Glomerular visceral epithelial cell (primary cell): ENCODE measurements around the gene EXOC3L2.
"Not testable (repeated sequence)": the region's sequence is repeated elsewhere in the genome, so short reads cannot be mapped to it uniquely, and the experiment has no call there.

Experiments used
- DNase-seq: peaks from one replicate; pipeline ENCODE4 v3.0.0-alpha.2; 2016; ENCODE audit errors: extremely low spot score

EXOC3L2 gene

DNA sequence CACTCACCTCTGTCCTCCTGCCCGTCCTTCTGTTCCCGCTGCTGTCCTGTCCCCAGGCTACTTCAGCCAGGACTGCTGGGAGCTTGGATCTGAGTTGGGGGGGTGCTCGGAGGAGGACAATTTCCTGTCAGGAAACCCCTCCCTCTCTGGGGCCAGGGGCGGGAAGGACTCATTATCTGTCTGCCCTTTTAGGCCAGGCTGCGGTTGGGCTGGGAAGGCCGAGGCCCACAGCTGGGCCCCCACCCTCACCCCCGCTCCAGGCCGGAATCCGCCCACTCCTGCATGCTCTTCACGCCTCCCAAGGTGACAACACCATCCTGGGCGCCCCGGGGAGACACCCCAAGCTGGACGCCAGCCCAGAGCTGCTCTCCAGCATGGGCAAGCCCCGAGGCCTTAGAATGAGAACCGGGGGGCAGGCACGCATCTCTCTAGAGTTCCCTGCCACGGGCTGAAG, at the start of gene EXOC3L2:
TSS of gene EXOC3L2 (minus strand) at position 74 of the 454 bp plus-strand sequence. CDS start 6,362 bp downstream, outside the sequence.
- no peak for DNase-seq

DNA sequence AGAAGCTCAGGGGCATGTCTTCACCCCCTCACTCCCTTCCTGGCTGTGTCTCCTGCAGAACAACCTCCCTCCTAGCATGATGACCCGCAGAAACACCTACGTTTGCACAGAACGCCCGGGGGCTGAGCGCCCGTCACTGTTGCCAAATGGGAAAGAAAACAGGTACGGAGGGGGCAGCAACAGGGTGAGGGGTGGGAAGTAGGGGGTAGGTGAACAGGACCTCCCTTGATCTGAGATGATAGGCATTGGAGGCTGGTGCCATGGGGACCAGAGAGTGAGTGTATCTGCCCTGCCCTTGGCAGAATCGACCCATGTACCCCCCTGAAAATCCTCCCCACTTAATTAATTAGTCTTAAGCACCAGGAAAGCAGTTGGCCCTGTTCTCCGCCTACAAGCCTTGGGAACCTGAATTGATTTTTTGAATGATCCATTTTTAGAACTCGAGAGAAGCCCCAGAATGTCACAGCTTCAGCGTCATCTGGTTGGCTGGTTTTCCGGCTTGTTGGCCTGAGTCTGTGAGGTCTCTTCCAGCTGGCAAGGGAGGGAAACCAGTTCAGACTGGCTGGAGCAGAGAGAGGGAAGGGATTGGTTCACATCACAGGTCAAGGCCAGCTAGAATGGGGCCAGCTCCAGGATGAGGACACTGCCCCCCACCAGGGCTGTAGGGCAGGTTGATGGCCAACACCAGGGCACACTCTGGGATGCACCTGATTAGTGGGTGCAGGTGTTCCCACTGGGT, 49.3 kb upstream of the EXOC3L2 start:
- DNase-seq = no peak

DNA sequence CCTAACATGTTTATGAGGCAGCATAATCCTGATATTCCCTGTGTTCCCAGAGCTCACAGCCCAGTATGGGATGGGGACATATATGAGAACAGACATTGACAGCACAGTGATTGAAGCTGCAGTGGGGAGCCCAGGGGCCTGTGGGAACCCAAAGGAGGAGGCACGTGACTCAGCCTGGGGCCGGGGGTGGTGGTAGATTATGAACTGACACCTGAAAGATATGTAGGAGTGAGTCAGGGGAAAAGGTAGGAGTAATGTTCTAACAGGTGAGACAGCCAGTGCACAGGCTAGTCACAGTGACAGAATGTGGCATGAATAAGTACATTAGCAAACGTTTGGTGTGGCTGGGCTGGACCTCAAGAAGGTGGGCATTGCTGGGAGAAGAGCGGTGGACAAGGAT, 48.5 kb upstream of the EXOC3L2 start:
- no peak for DNase-seq

DNA sequence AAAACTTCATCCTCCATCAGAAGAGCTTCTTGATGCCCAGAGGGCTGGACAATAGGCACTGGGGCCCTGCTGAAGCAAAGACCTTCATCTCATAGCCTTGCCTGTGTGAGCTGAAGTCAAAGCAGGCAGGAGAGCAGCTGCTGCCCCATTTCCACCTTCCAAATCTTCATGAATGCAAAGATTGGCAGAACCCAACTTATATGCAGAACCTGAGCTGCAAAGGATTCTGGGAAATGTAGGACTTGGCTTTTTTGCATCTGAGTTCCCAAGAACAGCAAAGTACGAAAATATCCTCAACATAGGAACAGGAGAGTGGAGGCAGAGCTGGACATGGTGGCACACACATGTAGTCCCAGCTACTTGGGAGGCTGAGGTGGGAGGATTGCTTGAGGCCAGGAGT, 46.6 kb upstream of the EXOC3L2 start:
- DNase-seq = no peak

DNA sequence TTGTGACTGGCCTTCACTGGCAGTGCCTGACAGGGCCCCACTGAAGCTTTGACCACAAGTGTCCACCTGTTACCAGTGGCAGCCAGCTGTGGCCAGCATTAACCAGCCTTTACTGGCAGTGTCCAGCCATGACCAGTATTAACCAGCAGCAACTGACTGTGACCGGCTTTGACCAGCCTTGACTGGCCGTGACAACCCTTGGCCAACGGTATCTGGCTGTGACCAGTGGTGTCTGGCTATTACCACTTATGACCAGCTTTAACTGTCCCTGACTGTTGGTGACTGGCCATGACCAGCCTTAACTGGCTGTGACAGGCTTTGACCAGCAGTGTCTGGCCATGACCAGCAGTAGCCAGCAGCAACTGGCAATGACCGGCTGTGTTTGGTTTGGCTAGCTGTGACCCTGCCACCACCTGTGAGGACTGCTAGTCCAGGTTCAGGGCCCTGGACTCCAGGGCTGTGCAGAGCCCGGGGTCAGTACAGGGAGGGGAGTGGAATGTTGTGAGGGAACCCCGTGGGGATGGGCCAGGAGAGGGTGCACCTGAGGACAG, 45.2 kb upstream of the EXOC3L2 start:
- DNase-seq = no peak

DNA sequence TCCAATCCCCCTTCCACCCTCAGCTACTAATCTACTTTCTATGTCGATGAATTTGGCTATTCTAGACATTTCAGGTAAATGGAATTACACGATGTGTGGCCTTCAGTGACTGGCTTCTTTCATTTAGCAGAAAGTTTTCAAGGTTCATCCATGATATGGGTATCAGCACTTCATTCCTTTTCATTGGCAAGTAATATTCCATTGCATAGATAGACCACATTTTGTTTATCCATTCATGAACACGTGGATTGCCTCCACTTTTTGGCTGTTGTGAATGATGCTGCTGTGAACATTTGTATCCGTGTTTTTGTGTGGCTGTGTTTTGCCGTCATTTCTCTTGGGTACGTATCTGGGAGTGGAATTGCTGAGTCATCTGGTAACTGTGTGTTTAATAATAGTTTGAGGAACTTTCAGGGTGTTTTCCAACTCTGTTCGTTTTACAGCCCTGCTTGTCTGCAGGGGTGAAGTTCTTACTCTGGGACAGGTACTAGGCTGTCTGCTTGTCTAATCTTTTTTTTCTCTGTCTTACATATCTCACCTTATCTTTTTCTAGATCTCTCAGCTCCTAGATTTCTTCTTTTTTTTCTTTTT, 38.3 kb upstream of the EXOC3L2 start:
- no peak for DNase-seq

DNA sequence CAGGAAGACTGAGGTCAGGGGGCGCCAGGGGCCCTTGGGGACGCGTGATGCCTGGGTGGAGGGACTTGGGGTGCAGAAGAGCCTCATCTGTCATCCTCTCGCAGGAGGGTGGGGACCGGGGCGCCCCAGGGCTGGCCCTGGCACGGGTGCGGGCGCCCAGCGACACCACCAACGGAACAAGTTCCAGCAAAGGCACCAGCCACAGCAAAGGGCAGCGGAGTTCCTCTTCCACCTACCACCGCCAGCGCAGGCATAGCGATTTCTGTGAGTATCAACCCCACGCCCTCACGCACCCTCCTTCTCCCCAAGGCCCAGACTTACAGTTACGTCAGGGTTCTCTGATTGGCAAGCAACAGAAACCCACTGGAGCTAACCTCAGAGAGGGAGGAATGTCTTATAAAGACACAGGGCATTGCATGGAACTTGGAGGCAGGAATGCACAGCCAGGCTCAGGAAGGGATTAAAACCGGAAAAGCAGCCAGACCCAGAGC, 35.3 kb upstream of the EXOC3L2 start:
- DNase-seq = no peak

DNA sequence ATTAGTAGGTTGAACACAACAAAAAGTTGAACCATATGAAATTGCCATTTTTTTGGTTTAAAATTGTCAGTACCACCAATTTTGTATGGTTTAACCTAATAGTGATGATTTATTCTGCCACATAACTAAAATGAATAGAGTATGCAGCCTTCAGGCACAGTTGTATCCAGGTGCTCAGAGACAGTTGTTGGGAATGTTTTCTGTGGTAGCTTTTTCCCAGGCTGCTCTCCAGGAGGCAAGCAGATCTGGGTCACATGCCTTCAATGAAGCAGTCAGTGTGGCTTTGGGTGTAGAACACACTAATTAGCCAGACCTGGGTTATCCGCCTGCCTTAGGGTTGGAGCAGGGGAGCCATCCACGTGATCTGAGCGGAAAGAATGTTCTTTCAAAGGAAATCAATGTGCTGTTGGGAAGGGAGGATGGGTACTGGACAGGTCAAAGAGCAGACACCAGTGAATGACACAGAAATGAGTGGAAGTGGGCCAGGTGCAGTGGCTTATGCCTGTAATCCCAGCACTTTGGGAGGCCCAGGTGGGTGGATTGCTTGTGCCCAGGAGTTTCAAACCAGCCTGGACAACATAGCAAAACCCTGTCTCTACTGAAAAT, 34.5 kb upstream of the EXOC3L2 start:
- no peak for DNase-seq

DNA sequence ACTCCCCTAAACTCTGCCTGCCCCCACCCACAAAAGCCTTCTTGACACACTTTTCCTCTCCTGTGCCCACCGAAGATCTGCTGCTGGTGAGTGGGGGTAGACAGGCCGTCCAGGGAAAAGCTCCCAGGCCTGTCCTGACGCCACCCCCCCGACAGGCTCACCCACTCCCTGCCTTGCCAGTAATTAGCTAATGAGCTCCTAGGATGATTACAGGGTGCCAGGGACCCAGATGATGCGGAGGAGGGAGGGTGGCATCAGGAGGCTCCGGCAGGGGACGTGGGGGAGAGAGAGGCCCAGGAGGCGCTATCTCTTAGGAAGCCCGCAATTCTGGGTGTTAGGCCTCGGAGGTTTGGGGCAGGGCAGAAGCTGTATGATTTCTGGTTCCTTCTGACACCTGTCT, 32.9 kb upstream of the EXOC3L2 start:
- no peak for DNase-seq

DNA sequence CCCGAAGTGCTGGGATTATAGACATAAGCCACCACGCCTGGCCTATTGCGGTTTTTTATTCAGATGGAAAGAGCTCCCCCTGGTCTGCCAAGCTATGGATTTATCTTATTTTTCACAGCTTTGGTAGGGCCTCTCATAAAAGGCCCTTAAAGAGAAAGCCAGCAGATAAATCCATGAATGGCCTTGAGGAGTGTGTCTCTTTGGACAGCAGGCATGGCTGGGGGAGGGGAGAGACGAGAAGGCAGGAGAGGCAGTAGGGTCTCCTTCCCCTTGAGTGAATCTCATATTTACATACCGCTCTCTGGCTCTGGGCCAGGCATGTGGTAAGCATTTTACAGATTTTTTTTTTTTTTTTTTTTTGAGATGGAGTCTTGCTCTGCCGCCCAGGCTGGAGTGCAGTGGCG, 31.1 kb upstream of the EXOC3L2 start:
- no peak for DNase-seq

DNA sequence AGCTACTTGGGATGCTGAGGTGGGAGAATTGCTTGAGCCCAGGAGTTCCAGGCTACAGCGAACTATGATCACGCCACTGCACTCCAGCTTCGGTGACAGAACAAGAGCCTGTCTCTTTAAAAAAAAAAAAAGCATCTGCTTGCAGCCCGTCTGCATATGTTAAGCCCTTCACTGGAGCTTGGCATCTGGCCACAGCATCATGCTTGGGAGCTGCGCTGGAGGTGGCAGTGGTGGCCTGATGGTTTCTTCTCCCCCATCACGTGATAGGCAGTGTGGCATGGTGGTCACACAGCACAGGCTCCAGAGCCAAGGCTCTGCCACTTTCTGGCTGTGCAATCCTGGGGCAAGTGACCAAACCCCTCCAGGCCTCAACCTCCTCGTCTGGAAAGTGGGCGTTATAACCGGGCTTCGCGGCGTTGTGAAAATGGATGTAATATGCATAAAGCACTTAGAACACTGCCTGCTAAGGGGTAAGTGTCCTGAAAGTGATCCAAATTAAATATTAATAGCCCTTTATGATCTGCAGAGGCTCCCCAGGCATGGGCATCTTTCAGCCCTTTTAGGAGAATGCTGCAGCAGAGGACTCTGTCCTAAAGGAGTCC, 30.3 kb upstream of the EXOC3L2 start:
- DNase-seq = no peak

DNA sequence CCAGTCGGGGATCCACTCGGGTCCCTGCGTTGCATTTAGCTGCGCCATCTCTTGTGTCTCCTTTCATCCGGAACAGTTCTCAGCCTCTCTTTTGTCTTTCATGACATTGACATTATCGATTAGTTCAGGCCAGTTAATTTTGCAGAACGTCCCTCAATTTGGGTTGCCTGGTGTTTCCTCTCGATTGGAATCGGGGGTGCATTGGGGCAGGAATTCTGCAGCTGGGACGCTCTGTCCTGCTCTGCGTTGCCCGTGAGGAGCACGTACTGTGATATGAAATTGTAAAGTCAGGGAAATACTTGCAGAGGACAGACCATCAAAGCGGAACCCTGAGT, 28.3 kb upstream of the EXOC3L2 start:
- DNase-seq = no peak

DNA sequence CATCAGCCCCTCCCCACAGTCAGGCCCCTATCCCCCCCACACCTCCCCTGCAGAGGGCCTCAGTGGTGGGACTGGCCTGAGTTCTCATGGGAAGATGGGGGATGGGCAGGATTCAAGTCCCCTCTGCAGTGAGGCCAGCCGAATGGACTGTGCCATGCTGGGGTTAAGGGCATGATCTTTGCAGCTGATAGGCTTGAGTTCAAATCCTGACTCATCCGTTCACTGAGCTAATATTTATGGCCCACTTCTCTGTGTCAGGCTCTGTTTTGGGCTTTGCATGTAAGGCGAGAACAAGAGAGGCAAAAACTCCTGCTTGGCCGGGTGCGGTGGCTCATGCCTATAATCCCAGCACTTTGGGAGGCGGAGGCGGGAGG, 26.5 kb upstream of the EXOC3L2 start:
- DNase-seq = no peak

DNA sequence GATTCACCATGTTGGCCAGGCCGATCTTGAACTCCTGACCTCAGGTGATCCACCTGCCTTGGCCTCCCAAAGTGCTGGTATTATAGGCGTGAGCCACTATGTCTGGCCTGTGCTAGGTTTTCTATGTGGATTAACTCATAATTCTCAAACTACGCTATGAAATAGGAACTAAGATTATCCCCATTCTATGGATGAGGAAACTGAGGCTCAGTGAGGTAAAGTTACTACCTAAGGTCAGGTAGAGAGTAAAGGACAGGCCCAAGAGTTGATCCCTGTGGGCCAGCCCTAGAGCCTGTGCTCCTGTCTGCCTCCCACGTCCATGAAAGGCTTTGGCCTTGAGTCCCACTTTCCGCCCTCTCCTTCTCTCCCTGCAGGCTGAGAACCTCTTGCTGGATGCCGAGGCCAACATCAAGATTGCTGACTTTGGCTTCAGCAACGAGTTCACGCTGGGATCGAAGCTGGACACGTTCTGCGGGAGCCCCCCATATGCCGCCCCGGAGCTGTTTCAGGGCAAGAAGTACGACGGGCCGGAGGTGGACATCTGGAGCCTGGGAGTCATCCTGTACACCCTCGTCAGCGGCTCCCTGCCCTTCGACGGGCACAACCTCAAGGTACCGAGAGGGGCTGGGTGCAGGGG, 26.0 kb upstream of the EXOC3L2 start:
- DNase-seq = no peak

DNA sequence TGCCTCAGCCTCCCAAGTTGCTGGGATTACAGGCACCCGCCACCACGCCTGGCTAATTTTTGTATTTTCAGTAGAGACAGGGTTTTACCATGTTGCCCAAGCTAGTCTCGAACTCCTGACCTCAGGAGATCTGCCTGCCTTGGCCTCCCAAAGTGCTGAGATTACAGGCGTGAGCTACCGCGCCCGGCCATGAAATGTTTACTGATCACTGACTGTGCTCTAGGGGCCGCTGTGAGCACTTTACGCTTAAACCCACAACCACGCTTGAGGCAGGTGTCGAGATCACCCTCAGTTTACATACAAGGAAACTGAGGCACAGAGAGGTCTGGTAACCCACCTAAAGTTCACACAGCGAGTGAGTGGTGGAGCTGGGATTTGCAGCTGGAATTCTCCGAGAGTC, 24.7 kb upstream of the EXOC3L2 start:
- not testable (repeated sequence) for DNase-seq

DNA sequence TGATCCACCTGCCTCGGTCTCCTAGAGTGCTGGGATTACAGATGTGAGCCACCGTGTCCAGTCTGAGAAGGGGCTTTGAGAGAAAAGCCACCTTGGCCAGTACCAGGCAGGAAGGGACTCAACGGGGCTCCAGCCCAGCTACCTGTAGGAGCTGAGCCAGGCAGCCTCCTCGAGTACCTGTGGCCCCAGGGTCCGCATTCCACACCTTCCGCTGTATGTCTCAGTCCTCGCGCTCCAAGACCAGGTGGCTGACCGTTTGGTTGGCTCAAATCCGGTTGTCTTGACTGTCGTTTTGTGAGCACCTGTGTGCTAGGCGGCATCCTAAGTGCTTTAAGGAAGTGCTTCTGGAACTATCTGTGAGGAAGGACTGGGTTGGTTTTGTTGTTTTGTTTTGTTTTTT, 22.1 kb upstream of the EXOC3L2 start:
- no peak for DNase-seq

DNA sequence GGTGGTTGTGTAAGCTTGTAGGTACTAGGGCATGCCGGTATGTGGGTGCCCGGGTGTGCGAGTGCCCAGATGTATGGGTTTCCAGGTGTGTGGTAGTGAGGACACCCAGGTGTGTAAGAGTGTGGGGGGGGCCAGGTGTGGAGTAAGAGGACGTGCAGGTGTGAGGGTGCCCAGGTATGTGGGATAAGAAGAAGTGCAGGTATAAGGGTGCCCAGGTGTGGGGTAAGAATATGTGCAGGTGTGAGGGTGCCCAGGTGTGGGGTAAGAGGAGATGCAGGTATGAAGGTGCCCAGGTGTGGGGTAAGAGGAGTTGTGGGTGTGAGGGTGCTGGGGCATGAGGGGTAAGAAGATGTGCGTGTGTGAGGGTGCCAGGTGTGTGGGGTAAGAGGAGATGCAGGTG, 20.2 kb upstream of the EXOC3L2 start:
- DNase-seq = no peak

DNA sequence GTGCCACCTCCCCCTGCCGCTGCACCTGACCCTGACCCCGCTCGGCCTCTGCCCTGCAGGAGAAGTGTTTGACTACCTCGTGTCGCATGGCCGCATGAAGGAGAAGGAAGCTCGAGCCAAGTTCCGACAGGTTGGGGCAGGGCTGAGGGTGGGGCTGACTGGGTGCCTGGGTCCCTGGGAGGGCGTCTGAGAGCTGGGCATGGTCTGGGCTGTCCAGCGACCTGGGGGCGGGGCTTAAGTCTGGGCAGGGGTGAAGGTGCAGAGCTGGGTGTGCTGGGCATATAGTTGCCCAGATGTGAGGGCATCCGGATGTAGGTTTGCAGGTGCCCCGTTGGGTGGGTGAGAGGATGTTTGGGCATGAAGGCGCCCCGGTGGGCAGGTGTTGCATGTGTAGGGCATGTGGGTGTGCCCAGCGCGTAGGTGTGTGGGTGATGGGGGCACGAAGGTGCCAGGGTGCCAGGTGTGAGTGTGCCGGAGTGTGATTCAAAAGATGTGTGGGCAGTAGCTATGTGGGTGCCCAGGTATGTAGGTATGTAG, 19.6 kb upstream of the EXOC3L2 start:
- no peak for DNase-seq

DNA sequence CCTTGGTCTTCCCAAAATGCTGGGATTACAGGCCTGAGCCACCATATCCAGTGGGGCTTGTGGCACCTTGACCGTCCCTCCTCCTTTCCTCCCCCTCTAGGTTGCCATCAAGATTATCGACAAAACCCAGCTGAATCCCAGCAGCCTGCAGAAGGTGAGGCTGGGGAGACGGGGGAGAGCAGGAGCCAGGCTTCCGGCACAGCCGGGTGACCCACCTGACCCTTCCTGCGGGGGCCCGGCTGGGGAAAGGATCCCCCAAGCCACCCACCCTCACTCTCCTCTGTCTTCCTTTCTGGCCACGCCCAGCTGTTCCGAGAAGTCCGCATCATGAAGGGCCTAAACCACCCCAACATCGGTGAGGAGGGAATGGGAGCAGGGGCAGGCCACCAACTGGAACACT, 17.8 kb upstream of the EXOC3L2 start:
- no peak for DNase-seq

DNA sequence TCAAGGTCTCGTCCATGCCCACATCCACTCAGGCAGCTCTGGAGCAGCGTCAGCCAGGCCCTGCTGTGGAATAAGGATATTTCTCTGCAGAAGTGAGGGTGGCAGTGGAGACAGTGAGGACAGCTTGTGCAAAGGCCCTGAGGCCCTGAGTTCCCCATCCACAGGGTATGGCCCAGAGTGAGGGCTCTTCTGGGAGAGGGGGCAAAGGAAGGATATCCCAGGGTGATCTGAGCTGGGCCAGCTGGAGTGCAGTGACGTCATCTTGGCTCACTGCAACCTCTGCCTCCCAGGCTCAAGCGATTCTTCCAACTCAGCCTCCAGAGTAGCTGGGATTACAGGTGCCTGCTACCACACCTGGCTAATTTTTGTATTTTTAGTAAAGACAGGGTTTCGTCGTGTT, 17.4 kb upstream of the EXOC3L2 start:
- no peak for DNase-seq

DNA sequence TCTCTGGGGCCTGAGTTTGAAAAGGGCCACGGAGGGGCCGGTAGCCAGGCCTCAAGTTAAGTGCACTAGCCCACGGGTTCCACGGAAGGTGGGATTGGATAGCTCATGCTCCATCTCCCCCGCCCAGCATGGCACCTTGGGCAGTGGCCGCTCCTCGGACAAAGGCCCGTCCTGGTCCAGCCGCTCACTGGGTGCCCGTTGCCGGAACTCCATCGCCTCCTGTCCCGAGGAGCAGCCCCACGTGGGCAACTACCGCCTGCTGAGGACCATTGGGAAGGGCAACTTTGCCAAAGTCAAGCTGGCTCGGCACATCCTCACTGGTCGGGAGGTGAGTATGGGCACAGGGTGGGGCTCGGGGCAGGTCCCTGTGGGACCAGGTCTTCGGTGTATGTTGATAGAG, 13.7 kb upstream of the EXOC3L2 start:
- DNase-seq = no peak

DNA sequence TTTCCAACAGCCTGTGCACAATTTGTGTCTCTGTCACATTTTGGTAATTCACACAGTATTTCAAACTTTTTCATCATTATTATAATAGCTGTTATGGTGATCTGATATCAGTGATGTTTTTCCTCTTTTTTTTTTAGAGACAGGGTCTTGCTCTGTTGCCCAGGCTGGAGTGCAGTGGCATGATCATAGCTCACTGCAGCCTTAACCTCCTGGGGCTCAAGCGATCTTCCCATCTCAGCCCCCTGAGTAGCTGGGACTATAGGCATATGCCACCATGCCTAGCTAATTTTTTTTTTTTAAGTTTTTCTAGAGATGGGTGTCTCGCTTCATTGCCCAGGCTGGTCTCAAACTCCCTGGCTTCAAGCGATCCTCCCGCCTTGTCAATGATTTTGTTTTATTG, 11.6 kb upstream of the EXOC3L2 start:
- DNase-seq = no peak
